HL-60/S4 (cell line): ENCODE data around the gene DYRK3.
"Not testable (repeated sequence)": the region's sequence is repeated elsewhere in the genome, so short reads cannot be mapped to it uniquely, and the experiment has no call there.

Experiments used
- in situ Hi-C: fragments of 300-500 bp; cut with MboI; formaldehyde crosslinking; loops from 2 replicates; pipeline ENCODE4 v1.14.3; 2022; ENCODE audit warnings: low sequenced_read_pairs

DYRK3 gene

GRCh38 chr1:206628916-206629315 is 6.4 kb upstream of the DYRK3 start:
- in situ Hi-C loops, result no loop called here

- in situ Hi-C loops, result no loop called here
Measured at GRCh38 chr1:206631085-206631509, 4.2 kb upstream of the DYRK3 start.

GRCh38 chr1:206633708-206634121 is 1.6 kb upstream of the DYRK3 start:
- in situ Hi-C loops, result no loop called here

GRCh38 chr1:206634365-206635079 is 814 bp upstream of the DYRK3 start:
- in situ Hi-C loops, result no loop called here

- in situ Hi-C loops, result no loop called here
Measured at GRCh38 chr1:206635978-206636345, 626 bp downstream of the DYRK3 start.

- in situ Hi-C loops, result no loop called here
Measured at GRCh38 chr1:206636671-206637070, 1.3 kb downstream of the DYRK3 start.

GRCh38 chr1:206637605-206638004 is 2.3 kb downstream of the DYRK3 start:
- in situ Hi-C loops, result no loop called here

- in situ Hi-C loops, result not testable (repeated sequence)
Measured at GRCh38 chr1:206642074-206642473, 6.7 kb downstream of the DYRK3 start.

- in situ Hi-C loops, result no loop called here
Measured at GRCh38 chr1:206643118-206643698, 7.9 kb downstream of the DYRK3 start.

- in situ Hi-C loops, result no loop called here
Measured at GRCh38 chr1:206646504-206646903, 11.2 kb downstream of the DYRK3 start.

- in situ Hi-C loops, result no loop called here
Measured at GRCh38 chr1:206647224-206647623, 11.9 kb downstream of the DYRK3 start.

GRCh38 chr1:206649261-206649921 is 14.1 kb downstream of the DYRK3 start:
- in situ Hi-C loops, result no loop called here

- in situ Hi-C loops, result no loop called here
Measured at GRCh38 chr1:206651014-206651413, 15.7 kb downstream of the DYRK3 start.

- in situ Hi-C loops, result no loop called here
Measured at GRCh38 chr1:206651958-206652890, 16.9 kb downstream of the DYRK3 start.

GRCh38 chr1:206653715-206654459 is 18.6 kb downstream of the DYRK3 start:
- in situ Hi-C loops, result no loop called here

GRCh38 chr1:206654828-206655227 is 19.5 kb downstream of the DYRK3 start:
- in situ Hi-C loops, result no loop called here

GRCh38 chr1:206655471-206655882 is 20.1 kb downstream of the DYRK3 start:
- in situ Hi-C loops, result no loop called here

GRCh38 chr1:206656936-206657335 is 21.6 kb downstream of the DYRK3 start:
- in situ Hi-C loops, result no loop called here

- in situ Hi-C loops, result no loop called here
Measured at GRCh38 chr1:206657751-206658150, 22.4 kb downstream of the DYRK3 start.

GRCh38 chr1:206658264-206658980 is 23.1 kb downstream of the DYRK3 start:
- in situ Hi-C loops, result no loop called here
